PFSK-1 (cell line): Measurements from ENCODE around the gene C2orf69.

Experiments
- SIN3A ChIP-seq: IDR thresholded peaks from 2 replicates; pipeline ENCODE4 v1.6.1; 2012; ENCODE audit warnings: mild to moderate bottlenecking, low read length, moderate library complexity, borderline replicate concordance; ENCODE audit not compliant: insufficient read depth
- TAF1 ChIP-seq: IDR thresholded peaks from 2 replicates; pipeline ENCODE4 v1.6.1; 2012; ENCODE audit warnings: low read length, control low read depth, borderline replicate concordance; ENCODE audit not compliant: insufficient read depth

DNA sequence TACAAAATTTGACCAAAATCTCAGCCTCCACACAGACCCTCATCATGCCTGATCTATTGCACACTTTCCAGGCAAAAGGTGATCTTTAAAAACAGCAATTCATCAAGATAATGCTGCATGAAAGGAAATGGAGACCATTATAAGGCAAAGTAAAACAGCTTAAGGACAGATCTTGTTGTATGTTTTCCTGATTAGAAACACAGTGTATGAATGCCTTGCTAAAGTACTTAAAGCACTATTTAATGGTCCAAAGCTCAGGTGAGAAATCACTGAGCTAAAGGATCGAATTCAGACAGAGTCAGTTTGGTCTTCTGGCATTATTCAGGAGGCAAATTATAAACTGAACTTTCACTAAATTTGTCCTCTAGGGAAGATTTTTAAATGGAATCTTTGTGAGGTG, 41.4 kb upstream of the C2orf69 start:
- TF ChIP-seq TAF1: no peak
- TF ChIP-seq SIN3A: no peak
